ENCODE results near the gene ERICH3.

The ERICH3 gene

GRCh38 chr1:74584185-74584584 lies 89.4 kb downstream of the ERICH3 start:
- no peak overlapping the region for H3K4me3 ChIP-seq (ENCODE audit: low read depth, low read length)
- DNase-seq (ENCODE audit: low read depth), result peak; percentile 13
- no peak for TF ChIP-seq CTCF (conservative IDR thresholded peaks at IDR 0.05; ENCODE audit: low read depth, low read length)

- H3K4me3 ChIP-seq (ENCODE audit: low read depth, low read length), result no peak overlapping the region
- TF ChIP-seq CTCF (conservative IDR thresholded peaks at IDR 0.05; ENCODE audit: low read depth, low read length), result no peak
- DNase-seq (ENCODE audit: low read depth), result no peak
These were observed 90.2 kb downstream of the ERICH3 start for GRCh38 chr1:74583397-74583796.

GRCh38 chr1:74579425-74579824 lies 94.2 kb downstream of the ERICH3 start:
- no peak for DNase-seq (ENCODE audit: low read depth)
- no peak for TF ChIP-seq CTCF (conservative IDR thresholded peaks at IDR 0.05; ENCODE audit: low read depth, low read length)
- H3K4me3 ChIP-seq (ENCODE audit: low read depth, low read length), result no peak overlapping the region

GRCh38 chr1:74578101-74578500 lies 95.5 kb downstream of the ERICH3 start:
- no peak for DNase-seq (ENCODE audit: low read depth)
- no peak for TF ChIP-seq CTCF (conservative IDR thresholded peaks at IDR 0.05; ENCODE audit: low read depth, low read length)
- no peak overlapping the region for H3K4me3 ChIP-seq (ENCODE audit: low read depth, low read length)

- no peak for DNase-seq (ENCODE audit: low read depth)
- H3K4me3 ChIP-seq (ENCODE audit: low read depth, low read length), result no peak overlapping the region
- TF ChIP-seq CTCF (conservative IDR thresholded peaks at IDR 0.05; ENCODE audit: low read depth, low read length), result no peak
These were observed 101.7 kb downstream of the ERICH3 start for GRCh38 chr1:74571891-74572290.

GRCh38 chr1:74571493-74571800 lies 102.1 kb downstream of the ERICH3 start:
- no peak for TF ChIP-seq CTCF (conservative IDR thresholded peaks at IDR 0.05; ENCODE audit: low read depth, low read length)
- H3K4me3 ChIP-seq (ENCODE audit: low read depth, low read length), result no peak overlapping the region
- DNase-seq (ENCODE audit: low read depth), result no peak

GRCh38 chr1:74570797-74571492 lies 102.6 kb downstream of the ERICH3 start:
- no peak for DNase-seq (ENCODE audit: low read depth)
- no peak for TF ChIP-seq CTCF (conservative IDR thresholded peaks at IDR 0.05; ENCODE audit: low read depth, low read length)
- no peak overlapping the region for H3K4me3 ChIP-seq (ENCODE audit: low read depth, low read length)

Data from choroid plexus epithelial cell (primary cell).